HG03558 (cell line): ENCODE data around the gene MEN1.
"Not testable (repeated sequence)": the region's sequence is repeated elsewhere in the genome, so short reads cannot be mapped to it uniquely, and the experiment has no call there.

ENCODE experiments used
- ATAC-seq: cut with Tn5 transposase; IDR thresholded peaks from one replicate; pipeline ENCODE4 v1.9.1; 2021; ENCODE audit warnings: moderate number of reproducible peaks; ENCODE audit not compliant: unreplicated experiment; ENCODE audit errors: extremely low read depth

Gene MEN1

DNA sequence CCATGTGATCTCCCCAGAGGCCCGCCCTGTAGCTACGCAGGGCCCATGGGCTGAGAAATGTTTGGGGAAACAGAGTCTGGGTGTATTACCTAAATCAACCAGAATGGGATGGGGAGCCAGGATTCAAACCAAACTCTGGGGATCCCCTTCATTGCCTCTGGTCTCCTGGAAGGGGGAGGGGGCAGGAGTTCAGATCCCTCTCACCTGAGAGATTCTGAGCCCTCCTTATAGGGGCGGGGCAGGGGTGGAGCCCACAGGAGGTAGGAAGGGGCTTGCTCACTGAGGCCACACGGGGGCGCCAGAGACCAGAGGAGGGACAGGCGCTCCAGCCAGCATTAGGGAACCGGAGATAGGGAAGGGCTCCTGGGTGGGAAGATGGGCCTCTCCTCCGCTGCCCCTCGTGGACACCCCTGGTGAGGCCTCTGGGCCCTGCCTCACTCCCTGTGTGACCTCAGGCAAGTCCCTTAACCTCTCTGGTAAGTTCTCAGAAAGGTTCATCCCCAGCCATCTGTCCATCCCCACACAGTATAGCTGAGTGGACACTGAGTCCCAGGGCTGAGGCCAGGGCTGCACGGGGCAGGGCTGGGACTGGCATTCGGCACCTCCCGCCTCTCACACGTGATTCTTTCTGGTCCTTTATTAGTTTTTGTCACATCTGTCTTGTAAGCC lies 36.8 kb upstream of the MEN1 start:
- ATAC-seq = no peak

DNA sequence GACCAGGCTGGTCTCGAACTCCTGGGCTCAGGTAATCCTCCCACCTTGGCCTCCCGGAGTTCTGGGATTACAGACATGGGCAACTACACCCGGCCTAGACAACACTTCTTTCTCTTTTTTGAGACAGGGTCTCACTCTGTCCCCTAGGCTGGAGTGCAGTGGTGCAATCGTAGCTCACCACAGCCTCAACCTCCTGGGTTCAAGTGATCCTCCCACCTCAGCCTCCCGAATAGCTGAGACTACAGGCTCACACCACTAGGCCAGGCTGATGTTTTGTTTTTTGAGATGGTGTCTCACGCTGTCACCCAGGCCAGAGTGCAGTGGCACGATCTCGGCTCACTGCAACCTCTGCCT lies 35.4 kb upstream of the MEN1 start:
- ATAC-seq = not testable (repeated sequence)

DNA sequence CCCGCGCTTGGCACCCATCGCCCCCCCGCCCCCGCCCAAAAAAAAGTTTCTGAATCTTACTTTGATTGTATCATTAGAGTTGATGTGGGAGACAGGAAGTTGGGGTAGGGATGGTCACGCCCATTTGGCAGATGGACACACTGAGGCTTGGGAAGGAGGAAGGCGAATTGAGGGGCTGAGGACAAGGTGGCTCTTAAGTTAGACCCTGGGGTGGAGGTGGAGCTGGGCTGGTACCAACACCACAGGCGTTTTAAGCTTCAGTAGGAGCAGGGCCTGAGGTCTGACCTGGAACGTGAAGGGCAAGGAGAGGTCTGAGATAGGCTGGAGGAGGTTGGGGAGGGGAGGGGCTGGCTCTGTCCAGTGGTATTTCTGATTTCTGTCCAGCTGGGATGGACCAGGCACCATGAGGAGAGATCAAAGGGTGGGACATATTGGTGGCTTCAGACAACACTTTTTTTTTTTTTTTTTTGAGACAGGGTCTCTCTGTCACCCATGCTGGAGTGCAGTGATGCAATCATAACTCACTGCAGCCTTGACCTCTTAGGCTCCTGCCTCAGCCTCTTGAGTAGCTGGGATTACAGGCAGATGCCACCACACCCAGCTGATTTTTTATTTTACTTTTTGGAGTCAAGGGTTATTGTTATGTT lies 34.9 kb upstream of the MEN1 start:
- ATAC-seq = no peak

DNA sequence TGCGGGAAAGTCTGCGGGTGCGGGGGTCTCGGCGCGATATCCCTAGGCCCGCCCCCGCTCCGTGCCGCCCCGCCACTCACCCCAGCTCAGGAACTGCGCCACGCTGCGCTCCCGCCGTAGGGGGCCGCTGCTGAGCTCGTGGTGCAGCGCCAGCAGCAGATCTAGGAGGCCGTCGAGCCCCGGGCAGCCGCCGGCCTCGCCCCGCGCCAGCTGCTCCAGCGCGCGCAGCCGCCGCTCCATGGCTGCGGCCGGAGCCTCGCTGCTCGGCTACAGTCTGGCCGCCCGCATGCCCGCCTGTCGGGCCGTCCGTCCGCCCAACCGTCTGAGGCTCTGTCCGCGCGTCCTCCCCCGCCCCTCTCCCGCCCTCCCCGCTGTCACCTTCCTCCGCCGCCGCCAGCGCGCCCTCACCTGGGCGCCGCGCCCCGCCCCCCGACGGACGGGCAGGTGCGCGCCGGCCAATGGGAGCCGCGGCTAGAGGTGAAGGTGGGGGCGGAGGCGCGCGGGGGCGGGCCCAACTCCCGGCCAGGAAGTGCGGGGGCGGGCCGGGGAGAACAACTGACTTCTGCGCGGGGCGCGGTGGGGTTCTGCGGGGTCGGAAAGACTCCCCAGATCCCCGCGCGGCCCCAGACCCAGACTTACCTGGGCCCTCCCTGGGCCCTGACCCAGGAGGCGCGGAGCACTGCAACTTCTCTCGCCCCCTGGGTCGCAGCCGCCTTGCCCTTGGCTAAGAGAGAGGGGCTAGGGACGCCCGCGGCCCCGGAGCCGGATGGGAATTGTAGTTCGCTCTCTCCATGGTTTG lies 34.2 kb upstream of the MEN1 start, which contains the start of gene CDC42BPG:
Gene CDC42BPG (minus strand): TSS at position 324 of the 799 bp plus-strand sequence. CDS start 84 bp downstream, at position 240.
- no peak for ATAC-seq

DNA sequence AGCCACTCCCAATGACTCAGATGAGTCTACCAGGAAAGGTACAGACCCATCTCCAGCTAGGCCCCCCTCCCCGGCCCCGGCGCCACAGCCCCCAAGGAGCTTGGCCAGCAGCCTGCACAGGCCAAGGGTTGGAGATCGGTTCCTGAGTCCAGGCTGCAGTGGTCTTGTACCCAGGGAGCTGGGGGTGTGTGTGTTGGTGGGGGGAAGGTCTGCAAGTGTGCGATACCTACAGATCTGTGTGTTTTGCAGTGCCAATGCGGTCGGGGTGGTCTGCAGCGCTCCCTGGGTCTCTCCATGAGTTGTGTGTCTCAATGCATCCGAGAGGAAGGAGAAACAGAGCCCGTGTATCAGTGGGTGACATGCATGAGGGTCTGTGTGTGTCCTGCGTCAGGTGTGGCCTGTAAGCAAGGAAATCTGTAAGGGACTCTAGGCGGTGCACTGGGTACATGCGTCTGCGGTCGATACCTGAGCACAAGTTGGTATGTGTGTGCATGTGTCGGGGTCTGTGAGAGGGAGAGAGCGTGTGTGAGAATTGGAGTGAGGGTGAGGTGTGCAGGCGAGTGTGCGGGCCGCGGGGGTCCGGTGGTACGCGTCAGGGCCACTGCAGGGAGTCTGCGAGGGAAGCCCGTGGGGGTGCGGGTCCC lies 33.5 kb upstream of the MEN1 start:
- no peak for ATAC-seq

DNA sequence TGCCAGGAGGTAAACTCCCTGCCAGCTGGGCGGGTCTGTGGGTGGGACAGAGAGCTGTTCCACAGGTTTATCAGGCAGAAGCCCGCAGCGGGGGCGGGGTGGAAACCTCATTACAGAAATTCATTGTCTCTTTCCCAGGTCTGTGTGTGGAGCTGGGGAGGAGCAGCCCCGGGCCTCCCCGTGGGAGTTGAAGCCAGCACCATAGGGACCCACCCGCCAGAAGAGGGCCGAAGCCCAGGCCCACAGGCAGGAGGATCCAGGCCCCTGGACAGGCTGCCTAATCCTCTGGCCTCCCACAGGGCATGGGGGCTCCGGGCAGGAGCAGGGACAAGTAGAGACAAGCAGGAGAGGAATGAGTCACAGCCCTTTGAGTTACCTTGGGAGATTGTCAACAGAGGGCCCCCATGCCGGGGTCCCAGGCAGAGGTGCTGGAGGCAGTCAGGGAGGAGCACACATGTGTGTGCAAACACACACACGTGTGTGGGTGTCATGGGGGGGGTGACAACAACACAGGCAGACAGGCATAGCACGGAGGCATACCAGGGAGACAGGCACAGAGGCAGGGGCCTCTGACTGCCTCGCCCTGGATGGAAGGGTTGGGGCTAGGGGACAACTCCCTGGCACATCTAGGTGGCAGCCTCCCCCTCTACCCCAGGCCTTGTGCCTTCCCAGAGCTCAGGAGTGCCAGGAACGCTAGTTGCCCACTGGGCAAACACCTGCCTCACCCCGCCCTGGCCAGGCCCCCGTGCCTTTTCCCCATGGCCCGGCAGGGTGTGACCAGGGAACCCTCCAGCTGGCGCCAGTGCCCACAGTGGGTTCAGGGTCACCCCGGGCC lies 32.7 kb upstream of the MEN1 start:
- no peak for ATAC-seq

DNA sequence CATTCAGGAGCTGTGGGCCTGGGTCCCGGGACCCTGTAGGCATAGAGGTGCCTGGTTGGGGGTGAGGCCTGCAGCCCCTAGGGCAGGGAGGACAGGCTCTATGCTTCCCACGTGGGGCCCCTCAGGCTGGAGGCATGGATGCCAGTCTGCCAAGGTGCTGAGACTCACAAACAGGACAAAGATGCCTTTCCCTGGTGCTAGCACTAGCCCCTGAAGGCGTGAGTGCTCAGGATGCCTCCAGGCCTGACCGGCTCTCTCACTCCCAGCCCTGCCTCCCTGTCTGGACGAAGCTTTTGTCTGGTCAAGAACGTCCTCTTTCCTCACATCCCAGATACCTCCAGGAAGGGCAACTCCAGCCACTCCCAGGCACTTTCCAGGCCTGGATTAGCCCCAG lies 32.0 kb upstream of the MEN1 start:
- ATAC-seq = no peak

DNA sequence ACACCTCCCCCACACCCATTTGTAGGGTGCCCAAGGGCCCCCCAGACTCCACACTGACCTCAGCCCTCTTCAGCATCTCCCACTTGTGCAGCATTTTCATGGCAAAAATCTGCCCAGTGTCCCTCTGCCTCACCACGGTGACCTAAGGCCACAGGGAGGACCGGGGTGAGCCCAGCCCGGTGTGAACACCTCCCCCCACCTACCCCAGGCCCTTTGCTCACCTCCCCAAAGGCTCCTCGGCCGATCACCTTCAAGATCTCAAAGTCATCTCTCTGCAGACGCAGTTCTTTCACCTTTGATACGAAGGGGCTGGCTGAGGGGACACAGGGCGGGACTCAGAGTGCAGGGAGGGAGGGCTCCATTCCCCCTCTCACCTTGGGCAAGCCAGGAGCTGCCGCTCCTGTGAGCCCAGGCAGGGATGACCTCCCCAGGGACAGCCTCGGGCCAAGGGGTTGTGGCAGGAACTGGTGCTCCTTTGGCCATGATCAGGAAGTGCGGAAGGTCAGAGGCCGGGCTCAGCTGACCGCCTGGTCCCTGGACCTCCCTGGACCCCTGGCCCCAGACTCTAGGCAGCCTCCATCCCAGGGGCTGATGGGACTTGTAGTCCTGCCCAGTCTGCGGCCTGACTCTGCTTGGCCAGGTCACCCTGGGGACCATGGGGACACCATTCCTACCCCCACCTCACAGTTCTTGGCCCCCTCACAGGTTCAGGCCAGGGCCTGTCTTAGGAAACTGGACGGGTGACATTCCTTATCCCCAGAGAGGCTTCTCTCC lies 31.4 kb upstream of the MEN1 start:
- no peak for ATAC-seq

DNA sequence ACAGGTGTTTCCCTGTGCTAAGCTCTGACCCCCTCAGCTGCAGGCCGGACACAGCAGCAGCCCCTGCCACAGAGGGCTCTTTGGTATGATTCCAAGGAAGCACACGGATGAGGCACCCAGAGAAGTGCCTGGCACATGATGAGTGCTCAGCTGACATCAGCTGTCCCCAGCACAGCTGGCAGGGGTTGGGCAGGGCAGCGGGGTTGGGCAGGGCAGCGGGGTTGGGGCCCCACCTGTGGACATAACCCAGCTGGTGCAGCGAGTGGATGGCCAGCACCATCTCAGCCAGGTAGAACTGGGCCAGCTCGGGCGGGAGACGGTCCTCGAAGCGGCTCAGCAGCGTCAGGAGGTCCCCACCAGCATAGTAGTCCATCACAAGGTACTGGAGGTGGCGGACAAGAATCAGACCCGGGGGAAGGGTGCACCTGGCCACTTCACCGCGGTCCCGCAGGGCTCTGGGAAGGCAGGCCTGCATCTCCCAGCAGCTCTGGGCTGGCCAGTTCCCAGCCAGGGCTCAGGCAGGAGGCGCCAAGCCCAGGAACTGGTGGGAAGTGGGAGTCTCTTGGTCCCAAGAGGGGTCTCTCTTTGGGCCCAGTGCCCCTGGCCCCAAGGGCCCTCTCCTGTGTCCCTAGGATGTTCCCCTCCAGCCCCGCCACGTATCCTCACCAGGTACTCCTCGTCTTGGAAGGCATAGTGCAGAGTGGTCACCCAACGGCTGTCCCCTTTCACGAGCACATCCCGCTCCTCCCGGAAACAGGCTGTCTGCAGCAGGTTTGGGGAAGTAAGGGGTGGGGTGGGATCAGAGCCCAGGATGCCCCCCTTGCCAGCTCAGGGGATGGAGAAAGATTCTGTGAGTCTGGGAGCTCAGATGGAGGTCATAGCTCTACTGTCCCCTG lies 29.8 kb upstream of the MEN1 start:
- no peak for ATAC-seq

DNA sequence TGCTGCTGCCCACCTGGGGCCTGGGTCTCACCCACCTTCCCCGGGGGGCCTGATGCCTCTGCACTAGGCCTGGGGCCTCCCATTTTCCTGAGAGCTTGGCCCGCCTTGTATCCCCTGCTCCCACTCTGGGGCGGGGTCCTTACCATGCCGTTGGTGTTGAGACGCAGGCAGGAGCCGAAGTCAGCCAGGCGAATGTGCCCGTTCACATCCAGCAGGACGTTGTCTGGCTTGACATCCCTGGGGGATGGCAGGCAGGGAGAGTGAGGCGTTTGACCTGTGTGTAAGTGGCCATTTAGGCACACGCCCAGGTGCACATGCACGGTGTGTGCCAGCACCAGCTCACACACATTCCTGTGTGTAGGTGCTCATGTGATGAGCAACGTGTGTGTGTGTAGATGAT lies 29.0 kb upstream of the MEN1 start:
- no peak for ATAC-seq

DNA sequence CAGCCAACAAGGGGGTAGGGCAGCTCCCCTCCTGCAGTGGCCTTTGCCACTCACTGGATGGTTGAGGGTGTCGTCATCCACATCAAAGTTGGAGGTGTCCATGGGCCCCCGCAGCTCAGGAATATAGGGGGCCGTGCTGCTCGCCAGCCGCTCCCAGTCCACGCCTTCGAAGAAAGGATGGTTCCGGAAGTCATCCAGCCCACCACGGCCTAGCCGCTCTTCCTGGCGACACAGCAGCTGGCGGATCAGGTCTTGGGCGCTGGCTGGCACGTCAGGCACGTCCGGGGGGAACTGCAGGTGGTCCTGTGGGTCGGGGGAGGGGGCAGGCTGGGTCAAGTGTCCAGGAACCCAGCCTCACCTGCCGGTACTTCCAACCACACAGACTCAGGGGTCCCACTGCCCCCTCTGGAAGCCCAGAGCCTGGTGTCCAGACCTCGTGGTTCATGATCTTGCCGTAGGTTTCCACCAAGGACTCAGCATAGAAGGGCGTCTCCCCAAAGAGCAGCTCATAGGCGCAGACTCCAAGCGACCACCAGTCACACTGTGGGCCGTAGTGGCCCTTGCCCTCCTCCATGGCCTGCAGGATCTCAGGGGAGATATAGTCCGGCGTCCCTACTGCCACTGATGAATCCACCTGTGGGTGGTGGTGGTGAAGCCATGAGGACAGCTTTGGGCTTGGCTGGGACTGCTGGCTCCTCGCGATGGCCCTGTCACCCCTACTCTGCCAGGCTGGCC lies 28.4 kb upstream of the MEN1 start:
- ATAC-seq = no peak

DNA sequence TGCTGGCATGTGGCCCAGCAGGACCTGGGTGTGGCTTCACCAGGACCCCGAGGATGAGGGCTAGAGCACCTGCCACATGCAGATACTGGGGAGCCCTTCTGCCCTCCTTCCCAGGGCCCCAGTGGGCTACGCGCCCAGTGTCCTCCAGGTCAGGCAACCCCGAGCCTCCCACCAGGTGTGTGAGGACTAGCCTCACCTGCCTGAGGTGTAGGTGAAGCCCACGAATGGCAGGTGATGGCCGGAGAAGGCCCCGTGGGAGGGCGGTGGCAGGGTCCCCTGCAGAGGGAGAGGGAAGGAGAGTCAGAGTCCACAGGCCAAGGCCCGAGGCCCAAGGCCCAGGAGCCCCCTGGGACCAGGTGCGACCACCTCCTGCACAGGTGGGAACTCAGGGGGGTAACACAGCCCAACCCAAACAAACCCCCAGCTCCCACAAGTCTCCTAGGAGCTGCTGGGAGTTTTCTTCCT lies 27.6 kb upstream of the MEN1 start:
- no peak for ATAC-seq

DNA sequence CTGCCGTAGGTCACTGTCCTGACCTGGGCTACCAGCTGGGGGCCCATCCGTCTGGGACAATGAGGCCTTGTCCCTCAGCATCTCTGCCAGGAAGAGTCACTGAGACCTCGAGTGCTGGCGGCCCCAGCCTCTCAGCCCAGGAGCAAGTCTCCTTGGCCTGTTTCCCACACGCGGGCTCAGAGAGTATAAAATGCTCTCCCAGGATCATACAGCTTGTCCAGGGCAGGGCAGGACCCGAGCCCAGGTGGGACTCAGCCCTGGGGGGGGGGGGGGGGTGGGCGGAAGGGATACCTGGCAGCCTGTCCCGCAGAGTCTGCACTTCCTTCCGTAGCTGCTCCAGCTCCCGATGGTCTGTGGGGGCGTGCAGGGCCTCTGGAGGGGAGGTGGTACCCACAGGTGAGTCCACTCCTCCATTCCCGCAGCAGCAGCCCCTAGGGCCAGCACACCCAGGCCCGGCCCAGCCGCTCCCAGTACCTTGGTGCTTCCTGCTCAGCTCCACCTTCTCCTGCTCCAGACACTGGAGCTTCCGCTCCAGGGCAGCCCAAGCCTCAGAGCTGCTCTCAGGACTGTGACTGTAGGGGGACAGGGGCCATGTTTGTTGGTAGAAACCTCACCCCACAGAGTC lies 26.2 kb upstream of the MEN1 start:
- ATAC-seq = no peak

DNA sequence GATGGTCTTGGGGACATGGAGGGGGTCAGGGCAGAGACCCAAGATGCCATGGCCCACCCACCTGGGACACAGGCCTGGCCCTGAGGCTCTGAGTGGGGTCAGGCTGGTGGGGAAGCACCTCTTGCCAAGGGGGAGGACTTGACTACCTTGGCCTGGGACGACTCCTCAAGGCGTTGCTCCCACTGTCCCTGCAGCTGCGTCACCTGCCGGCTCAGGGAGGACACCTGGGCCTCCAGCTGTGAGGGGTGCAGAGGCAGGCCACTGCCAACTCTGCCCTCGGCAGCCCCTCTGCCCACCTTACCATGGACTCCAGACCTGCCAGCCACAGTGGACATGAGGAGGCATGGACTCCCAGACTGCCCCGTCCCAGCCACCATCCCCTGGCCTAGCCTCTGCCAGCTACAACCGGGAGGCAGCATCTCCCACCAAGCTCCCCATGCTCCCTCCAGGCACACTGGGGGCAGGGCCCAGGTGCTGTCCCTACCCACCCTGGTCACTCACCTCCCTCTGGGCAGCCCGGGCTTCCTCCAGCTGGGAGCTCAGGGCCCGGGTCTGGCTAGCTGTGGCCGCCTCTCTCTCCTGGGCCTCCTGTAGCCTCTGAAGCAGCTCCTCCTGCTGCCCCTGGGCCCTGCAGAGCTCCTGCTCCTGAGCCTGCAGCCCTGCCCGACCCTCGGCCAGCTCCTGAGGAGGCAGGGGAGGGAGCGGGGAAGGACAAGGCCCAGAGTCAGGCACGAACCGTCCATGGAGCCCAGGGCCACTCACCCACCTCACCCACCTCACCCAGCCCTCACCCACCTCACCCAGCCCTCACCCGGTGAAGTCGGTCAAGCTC lies 25.5 kb upstream of the MEN1 start:
- no peak for ATAC-seq

DNA sequence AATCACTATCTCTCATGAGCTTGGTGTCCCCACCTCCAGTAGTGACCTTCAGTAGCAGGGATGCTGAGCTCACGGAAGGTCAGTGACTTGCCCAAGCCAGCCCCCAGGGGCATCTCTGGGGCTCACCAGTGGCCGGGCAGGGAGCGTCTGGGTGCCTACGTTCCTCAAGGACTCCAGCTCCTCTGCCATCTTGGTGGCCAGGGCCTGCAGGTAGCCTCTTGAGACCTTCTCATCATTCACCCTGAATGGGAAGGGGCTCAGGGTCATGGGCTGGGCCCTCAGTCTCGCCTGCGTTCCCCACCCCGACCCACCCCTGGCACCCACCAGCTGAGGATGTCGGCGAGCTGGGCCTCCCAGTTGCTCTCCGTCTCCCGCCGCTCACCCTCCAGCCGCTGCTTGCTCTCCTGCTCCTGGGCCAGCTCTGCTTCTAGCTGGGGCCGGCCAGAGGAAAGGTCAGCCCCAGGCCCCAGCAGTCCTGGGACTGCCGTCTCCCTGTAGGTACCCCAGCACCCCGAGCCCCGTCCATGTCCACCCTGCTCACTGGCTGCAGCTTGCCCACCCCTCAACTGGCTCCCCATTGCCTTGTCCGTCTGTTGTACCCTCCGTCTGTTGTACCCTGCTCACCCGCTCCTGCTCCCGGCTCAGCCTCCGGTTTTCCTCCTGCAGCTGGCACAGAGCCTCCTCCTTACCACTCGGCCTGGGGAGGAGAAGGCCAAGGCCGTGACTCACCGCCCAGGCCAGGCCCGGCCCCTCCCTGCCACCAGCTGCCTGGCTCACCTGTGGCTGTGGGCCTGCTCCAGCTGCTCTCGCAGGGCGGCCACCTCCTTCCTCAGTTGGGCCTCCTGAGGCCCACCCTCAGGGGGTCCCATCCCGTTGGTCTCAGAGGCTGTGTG lies 24.6 kb upstream of the MEN1 start:
- ATAC-seq = no peak
